Stimulated activated CD8-positive, alpha-beta memory T cell treated with anti-CD3 and anti-CD28 coated beads, Interleukin-12 subunit alpha, Interleukin-12 subunit beta, amount 100 ng/mL, for 1 hour (primary cell): ENCODE measurements around the gene GP2.

Experiments
- DNase-seq: peaks from one replicate; pipeline ENCODE4 v3.0.0-alpha.2; 2020; ENCODE audit warnings: low read depth

Gene GP2

GRCh38 chr16:20327444-20328041, at the start of gene GP2:
Gene GP2, minus strand, starts transcription at chr16:20327513. Its CDS starts 1,082 bp downstream, at chr16:20326431.
- no peak for DNase-seq

GRCh38 chr16:20372701-20373100, 45.4 kb upstream of the GP2 start:
- no peak for DNase-seq

- DNase-seq, result no peak
These were observed 42.2 kb upstream of the GP2 start for GRCh38 chr16:20369452-20370054.

GRCh38 chr16:20364051-20364450, 36.7 kb upstream of the GP2 start:
- DNase-seq, result no peak

GRCh38 chr16:20363191-20363590, 35.9 kb upstream of the GP2 start:
- no peak for DNase-seq

GRCh38 chr16:20359997-20360396, 32.7 kb upstream of the GP2 start:
- DNase-seq, result no peak

- DNase-seq, result no peak
These were observed 27.9 kb upstream of the GP2 start for GRCh38 chr16:20355114-20355782.

- DNase-seq, result no peak
These were observed 26.1 kb upstream of the GP2 start for GRCh38 chr16:20353379-20353778.

GRCh38 chr16:20352615-20353014, 25.3 kb upstream of the GP2 start, which contains the start of gene UMOD:
Gene UMOD, minus strand, starts transcription at chr16:20352715. Its CDS starts 1,978 bp downstream, at chr16:20350737.
- no peak for DNase-seq

GRCh38 chr16:20349615-20350014, 22.3 kb upstream of the GP2 start:
- no peak for DNase-seq

- no peak for DNase-seq
These were observed 21.3 kb upstream of the GP2 start for GRCh38 chr16:20348365-20349185.

GRCh38 chr16:20347666-20348364, 20.5 kb upstream of the GP2 start:
- no peak for DNase-seq

GRCh38 chr16:20344611-20345010, 17.3 kb upstream of the GP2 start:
- no peak for DNase-seq

- no peak for DNase-seq
These were observed 12.4 kb upstream of the GP2 start for GRCh38 chr16:20339744-20340143.

- no peak for DNase-seq
These were observed 9.6 kb upstream of the GP2 start for GRCh38 chr16:20336955-20337354.

GRCh38 chr16:20334396-20334795, 7.1 kb upstream of the GP2 start:
- no peak for DNase-seq

GRCh38 chr16:20333120-20333519, 5.8 kb upstream of the GP2 start:
- no peak for DNase-seq

GRCh38 chr16:20332411-20332810, 5.1 kb upstream of the GP2 start:
- no peak for DNase-seq

GRCh38 chr16:20331635-20332034, 4.3 kb upstream of the GP2 start:
- no peak for DNase-seq

GRCh38 chr16:20329392-20330138, 2.3 kb upstream of the GP2 start:
- DNase-seq, result no peak

- DNase-seq, result no peak
These were observed 992 bp downstream of the GP2 start for GRCh38 chr16:20326321-20326720.
